GM12878 (cell line): ENCODE measurements around the gene GGNBP2. TPM values are rescaled to one million over a fixed set of nuclear protein-coding genes. Genes with fewer than 3 reads are reported as not detected.

Experiments used
- ATAC-seq: fragments of 200-7000 bp; cut with Tn5 transposase; 3 replicates; pipeline ENCODE4 v1.9.1; 2020; ENCODE audit warnings: mild to moderate bottlenecking, moderate library complexity
- BruUV-seq: library from RNA; stranded (reverse); fragments of 400-500 nt; replicated peaks from 2 replicates; lab custom pipeline; 2021; lab: Mats Ljungman, UMichigan
- CTCF ChIA-PET: fragments of 300-600 bp; sonication (Branson Sonifier 250); formaldehyde crosslinking; extraction: SDS; loops from one replicate; lab custom pipeline; 2021; ENCODE audit warnings: inconsistent platforms; lab: Yijun Ruan, JAX
- POLR2A ChIA-PET: fragments of 350-600 bp; formaldehyde crosslinking; extraction: SDS; loops from one replicate; lab custom pipeline; 2021; ENCODE audit warnings: inconsistent platforms; lab: Charles Lee
- RAD21 ChIA-PET: fragments of 300-600 bp; sonication (Branson Sonifier 250); formaldehyde crosslinking; loops from one replicate; lab custom pipeline; 2023; ENCODE audit warnings: antibody characterized with exemption; ENCODE audit not compliant: unreplicated experiment; lab: Charles Lee
- SMC1A ChIA-PET: fragments of 300-600 bp; sonication (Branson Sonifier 250); formaldehyde crosslinking; loops from one replicate; lab custom pipeline; 2023; ENCODE audit not compliant: unreplicated experiment, uncharacterized antibody; lab: Charles Lee
- DNase-seq: peaks from one replicate; pipeline ENCODE4 v3.0.0-alpha.2; 2011; ENCODE audit warnings: low read depth, low spot score
- FAIRE-seq: peaks from 3 replicates; lab custom pipeline; 2011; peaks lifted over from hg19 to GRCh38; lab: Jason Lieb, UNC
- H2AFZ ChIP-seq: 2 replicates; pipeline ENCODE4 v1.6.0; 2011; ENCODE audit warnings: low read depth, low read length, control low read depth; ENCODE audit not compliant: control insufficient read depth
- H3K27ac ChIP-seq: 2 replicates; pipeline ENCODE4 v1.5.1; 2011; ENCODE audit warnings: control low read depth; ENCODE audit not compliant: control insufficient read depth, insufficient read depth
- H3K27me3 ChIP-seq, 2 experiments: replicated peaks in 1 of 2; 2 replicates each; pipeline versions ENCODE4 v1.6.0 to v1.6.1; 2011; ENCODE audit warnings: low read length in 1 of 2; ENCODE audit not compliant: control insufficient read depth in 2 of 2, insufficient read depth in 2 of 2
- H3K36me3 ChIP-seq, 2 experiments: 2 replicates each; pipeline ENCODE4 v1.5.1; 2011; ENCODE audit warnings: low read length in 1 of 2; ENCODE audit not compliant: control insufficient read depth in 2 of 2, insufficient read depth in 2 of 2
- H3K4me1 ChIP-seq: 2 replicates; pipeline ENCODE4 v1.6.1; 2011; ENCODE audit warnings: mild to moderate bottlenecking, low read length, moderate library complexity, mixed read lengths; ENCODE audit not compliant: control insufficient read depth, insufficient read depth
- H3K4me2 ChIP-seq: 2 replicates; pipeline ENCODE4 v1.6.0; 2011; ENCODE audit warnings: control low read depth; ENCODE audit not compliant: control insufficient read depth, insufficient read depth
- H3K4me3 ChIP-seq: fragments of 200-600 bp; sonication (generic); 2 replicates; pipeline ENCODE4 v1.5.1; 2016
- H3K79me2 ChIP-seq: 2 replicates; pipeline ENCODE4 v1.6.0; 2011; ENCODE audit warnings: low read length; ENCODE audit not compliant: control insufficient read depth, insufficient read depth
- H3K9ac ChIP-seq: 2 replicates; pipeline ENCODE4 v1.8.0; 2011; ENCODE audit warnings: low read length, control low read depth, mixed read lengths; ENCODE audit not compliant: control insufficient read depth, insufficient read depth
- H3K9me3 ChIP-seq: replicated peaks from 3 replicates; pipeline ENCODE4 v1.5.1; 2011; ENCODE audit warnings: mild to moderate bottlenecking, low read length; ENCODE audit not compliant: control insufficient read depth, insufficient read depth
- H4K20me1 ChIP-seq: 2 replicates; pipeline ENCODE4 v1.6.0; 2011; ENCODE audit not compliant: control insufficient read depth, insufficient read depth
- NFIC ChIP-seq: IDR thresholded peaks from 2 replicates; pipeline ENCODE4 v1.6.1; 2012; ENCODE audit warnings: low read depth, mild to moderate bottlenecking, inconsistent platforms, low read length, moderate library complexity
- PKNOX1 ChIP-seq: fragments of 450-650 bp; IDR thresholded peaks from 2 replicates; pipeline ENCODE4 v1.6.1; 2016; ENCODE audit warnings: mild to moderate bottlenecking
- WGBS: methylation state at CpG from one replicate; pipeline ENCODE4 v1.1.6; 2016; ENCODE audit warnings: low lambda C conversion rate; ENCODE audit not compliant: insufficient replicate concordance, insufficient coverage; ENCODE audit errors: missing lambda C conversion rate; 5-methylcytosine and 5-hydroxymethylcytosine counted together
- in situ Hi-C: fragments of 300-500 bp; cut with MboI; formaldehyde crosslinking; loops from 9 replicates; pipeline ENCODE4 v1.14.3; 2018; ENCODE audit warnings: mixed read lengths
- intact Hi-C: fragments of 100-400 bp; cut with micrococcal nuclease; formaldehyde crosslinking; loops from one replicate; pipeline ENCODE4 v1.14.2; 2022; ENCODE audit not compliant: unreplicated experiment
- polyA plus RNA-seq, 11 experiments: library from polyadenylated mRNA; depleted of rRNA in 4 of 11; unstranded in 6 of 11; stranded (reverse) in 5 of 11; fragments of >200 nt; fragmentation: Nextera tagmentation in 4 of 11; fragmentation: Illumina TruSeq in 1 of 11; extraction: Ambion mirVana in 4 of 11; extraction: Trizol in 1 of 11; gene quantifications; 1 replicate in 1 of 11; 2 replicates in 10 of 11; pipeline versions ENCODE4 v1.2.1 to v1.2.3, GENCODE V29; 2011 to 2016; ENCODE audit warnings: inconsistent platforms in 2 of 11, missing spikeins in 2 of 11, low read depth in 1 of 11
- total RNA-seq, 4 experiments: library from RNA; depleted of rRNA in 3 of 4; stranded (reverse); fragments of >200 nt in 3 of 4; fragmentation: Illumina TruSeq in 1 of 4; extraction: Trizol in 1 of 4; gene quantifications; 2 replicates each; pipeline versions ENCODE4 v1.2.1 to v1.2.3, GENCODE V29; 2013 to 2021

Gene GGNBP2
- total and polyA plus RNA-seq, 10 of the 15 experiments (the other 5 are each of a cell fraction or from before 2014, with no cell fraction given) = 36.3 to 82.0 (median 50.0) TPM

GRCh38 chr17:36593656-36594316 lies 49.1 kb downstream of the GGNBP2 start:
- Histone ChIP-seq H4K20me1 (no peaks in the 10 kb centered on the region), H3K4me3 (no peak overlapping the region), H3K27me3 (no peaks in the 10 kb centered on the region), H3K9ac (peak overlapping the region; percentile 14; the same call in 1 of the 2 replicates), H3K4me2 (peak overlapping the region; percentile 91), H3K36me3 (peaks cover 0 to 3% of the 10 kb centered on the region in 2 experiments; a peak in 2 of 4 replicates), H3K4me1 (peaks cover 16% of the 10 kb centered on the region), H2AFZ (no peak overlapping the region), H3K9me3 (no peaks in the 10 kb centered on the region), H3K79me2 (no peaks in the 10 kb centered on the region), H3K27ac (no peak overlapping the region)
- BruUV-seq = TSS peak; percentile 38
- SMC1A ChIA-PET = interaction anchor here (2.5 to 2.8 kb wide), 2 partner anchors 9 to 43 kb away, joined by 7 to 15 read pairs; partner anchors contain the start of gene MRM1
- no peak for TF ChIP-seq NFIC
- peak; percentile 59; the same call in 1 of the 2 replicates for TF ChIP-seq PKNOX1
- ATAC-seq (no peak), DNase-seq (no peak), FAIRE-seq (no peak)
- RAD21 ChIA-PET = interaction anchor here (0.8 to 3.7 kb wide), 2 partner anchors 8 to 11 kb away, joined by 3 to 18 read pairs; partner anchors contain the start of gene MRM1
- POLR2A ChIA-PET = interaction anchor here (0.5 to 2.7 kb wide), 3 partner anchors 9 to 453 kb away, joined by 3 to 15 read pairs (median 4); partner anchors contain the start of gene MRM1
- 47% methylated on average over 8 of the region's 8 CpGs for WGBS
- intact Hi-C loops = no loop called here
- in situ Hi-C loops = no loop called here
- CTCF ChIA-PET = interaction anchor here (0.8 to 2.6 kb wide), 2 partner anchors 9 to 642 kb away, joined by 3 to 30 read pairs; partner anchors contain the start of gene MRM1
